RWPE2 (cell line): Measurements from ENCODE around the gene SMARCA4.

Source experiments
- ATAC-seq: fragments of 200-7000 bp; cut with Tn5 transposase; 3 replicates; pipeline ENCODE4 v1.9.1; 2021; ENCODE audit warnings: low read depth
- DNase-seq: peaks from one replicate; pipeline ENCODE4 v3.0.0-alpha.2; 2020; ENCODE audit warnings: low spot score
- H3K27ac ChIP-seq: fragments of 450-650 bp; 2 replicates; pipeline ENCODE4 v1.5.1; 2017; ENCODE audit warnings: mild to moderate bottlenecking; ENCODE audit not compliant: poor library complexity, severe bottlenecking
- H3K27me3 ChIP-seq: fragments of 250-450 bp; sonication (Bioruptor Pico); 2 replicates; pipeline ENCODE4 v1.5.1; 2021; ENCODE audit warnings: mild to moderate bottlenecking, moderate library complexity; ENCODE audit not compliant: insufficient read depth, poor library complexity, severe bottlenecking
- H3K36me3 ChIP-seq: fragments of 250-450 bp; sonication (Bioruptor Pico); 2 replicates; pipeline ENCODE4 v1.5.1; 2020; ENCODE audit warnings: low read depth, mild to moderate bottlenecking, moderate library complexity
- H3K4me1 ChIP-seq: fragments of 250-450 bp; sonication (Bioruptor Pico); 2 replicates; pipeline ENCODE4 v1.5.1; 2021; ENCODE audit warnings: mild to moderate bottlenecking, moderate library complexity; ENCODE audit not compliant: insufficient read depth, poor library complexity, severe bottlenecking
- H3K4me3 ChIP-seq: fragments of 250-450 bp; sonication (Bioruptor Pico); 2 replicates; pipeline ENCODE4 v1.5.1; 2021; ENCODE audit warnings: mild to moderate bottlenecking, moderate library complexity; ENCODE audit not compliant: severe bottlenecking
- H3K9me3 ChIP-seq: fragments of 250-450 bp; sonication (Bioruptor Pico); 2 replicates; pipeline ENCODE4 v1.5.1; 2021; ENCODE audit warnings: mild to moderate bottlenecking, moderate library complexity; ENCODE audit not compliant: severe bottlenecking
- CTCF ChIP-seq: fragments of 450-650 bp; IDR thresholded peaks from one replicate; pipeline ENCODE4 v1.5.1; 2017; ENCODE audit warnings: mild to moderate bottlenecking, moderate library complexity; ENCODE audit not compliant: poor library complexity, severe bottlenecking

Gene SMARCA4

GRCh38 chr19:10920288-10920655 is 40.6 kb upstream of the SMARCA4 start:
- DNase-seq (no peak), ATAC-seq (no peak)
- no peak for TF ChIP-seq CTCF
- Histone ChIP-seq H3K4me3 (no peak overlapping the region), H3K4me1 (peaks cover 7% of the 10 kb centered on the region), H3K27me3 (no peaks in the 10 kb centered on the region), H3K36me3 (peaks cover 55% of the 10 kb centered on the region), H3K9me3 (no peaks in the 10 kb centered on the region), H3K27ac (no peak overlapping the region)

- H3K27ac ChIP-seq, result no peak overlapping the region
- no peak for TF ChIP-seq CTCF
- peaks cover 2% of the 10 kb centered on the region for H3K4me1 ChIP-seq
- peak; percentile 58 for DNase-seq
- H3K36me3 ChIP-seq, result peaks cover 55% of the 10 kb centered on the region
- no peaks in the 10 kb centered on the region for H3K9me3 ChIP-seq
- ATAC-seq, result peak; percentile 6; the same call in 1 of the 3 replicates
- H3K27me3 ChIP-seq, result no peaks in the 10 kb centered on the region
- no peak overlapping the region for H3K4me3 ChIP-seq
Observed at GRCh38 chr19:10920781-10921180, 40.0 kb upstream of the SMARCA4 start.

GRCh38 chr19:10921199-10921909 is 39.5 kb upstream of the SMARCA4 start:
- 0 out of 3 replicates have a peak, but pooled peaks have one; percentile 2 for ATAC-seq
- H3K4me1 ChIP-seq, result no peaks in the 10 kb centered on the region
- peaks cover 50% of the 10 kb centered on the region for H3K36me3 ChIP-seq
- no peak overlapping the region for H3K27ac ChIP-seq
- TF ChIP-seq CTCF, result no peak
- no peaks in the 10 kb centered on the region for H3K9me3 ChIP-seq
- H3K4me3 ChIP-seq, result no peak overlapping the region
- H3K27me3 ChIP-seq, result no peaks in the 10 kb centered on the region
- DNase-seq, result peak; percentile 65

- H3K4me3 ChIP-seq, result no peak overlapping the region
- H3K27me3 ChIP-seq, result no peaks in the 10 kb centered on the region
- DNase-seq, result no peak
- no peaks in the 10 kb centered on the region for H3K9me3 ChIP-seq
- no peak for ATAC-seq
- H3K4me1 ChIP-seq, result no peaks in the 10 kb centered on the region
- peaks cover 43% of the 10 kb centered on the region for H3K36me3 ChIP-seq
- H3K27ac ChIP-seq, result no peak overlapping the region
- no peak for TF ChIP-seq CTCF
Observed at GRCh38 chr19:10921910-10922637, 38.8 kb upstream of the SMARCA4 start.

GRCh38 chr19:10922638-10923014 is 38.2 kb upstream of the SMARCA4 start:
- ATAC-seq (no peak), DNase-seq (no peak)
- H3K9me3 ChIP-seq, result no peaks in the 10 kb centered on the region
- H3K36me3 ChIP-seq, result peaks cover 43% of the 10 kb centered on the region
- TF ChIP-seq CTCF, result no peak
- H3K27me3 ChIP-seq, result no peaks in the 10 kb centered on the region
- no peak overlapping the region for H3K4me3 ChIP-seq
- H3K4me1 ChIP-seq, result no peaks in the 10 kb centered on the region
- no peak overlapping the region for H3K27ac ChIP-seq
